Activated CD8-positive, alpha-beta memory T cell treated with anti-CD3 and anti-CD28 coated beads, Interleukin-2, amount 10 ng/mL, durations not matched to agents 7 days and 5 days (primary cell): ENCODE measurements around the gene ARSI. TPM values are rescaled to one million over a fixed set of nuclear protein-coding genes. Genes with fewer than 3 reads are reported as not detected.

Source experiments
- ATAC-seq: fragments of 150-1000 bp; cut with Tn5 transposase; one replicate; pipeline ENCODE4 v1.10.0; 2021; ENCODE audit warnings: moderate library complexity
- CTCF ChIA-PET: fragments of 350-600 bp; sonication (Branson Sonifier 250); formaldehyde crosslinking; loops from one replicate; lab custom pipeline; 2021; ENCODE audit warnings: antibody characterized with exemption; lab: Charles Lee
- DNase-seq: peaks from one replicate; pipeline ENCODE4 v3.0.0-alpha.2; 2020
- H3K27ac Mint-ChIP-seq: one replicate; pipeline ENCODE4 v1.8.0; 2021; ENCODE audit warnings: mild to moderate bottlenecking, mixed read lengths
- H3K27me3 Mint-ChIP-seq: one replicate; pipeline ENCODE4 v1.8.0; 2021; ENCODE audit warnings: mixed read lengths
- H3K36me3 Mint-ChIP-seq: one replicate; pipeline ENCODE4 v1.8.0; 2021; ENCODE audit warnings: mild to moderate bottlenecking, mixed read lengths
- H3K4me1 Mint-ChIP-seq: one replicate; pipeline ENCODE4 v1.8.0; 2021; ENCODE audit warnings: mixed read lengths
- H3K4me3 Mint-ChIP-seq: one replicate; pipeline ENCODE4 v1.8.0; 2021; ENCODE audit warnings: mild to moderate bottlenecking, moderate library complexity, mixed read lengths
- H3K9me3 Mint-ChIP-seq: one replicate; pipeline ENCODE4 v1.8.0; 2022; ENCODE audit warnings: low read depth, mixed read lengths
- total RNA-seq, 2 experiments: library from RNA; stranded (reverse); gene quantifications; one replicate each; pipeline ENCODE4 v1.2.3, GENCODE V29; 2021

ARSI gene
- total RNA-seq, 2 experiments from 2014 or later, result not detected

- H3K9me3 Mint-ChIP-seq, result no peaks in the 10 kb centered on the region
- no peaks in the 10 kb centered on the region for H3K36me3 Mint-ChIP-seq
- ATAC-seq, result no peak
- no peak overlapping the region for H3K4me3 Mint-ChIP-seq
- peaks cover 16% of the 10 kb centered on the region for H3K27me3 Mint-ChIP-seq
- CTCF ChIA-PET, result no interaction called here
- no peak overlapping the region for H3K27ac Mint-ChIP-seq
- no peaks in the 10 kb centered on the region for H3K4me1 Mint-ChIP-seq
- no peak for DNase-seq
These were observed 11.0 kb downstream of the ARSI start for GRCh38 chr5:150291388-150292385.

GRCh38 chr5:150289551-150290390 lies 12.9 kb downstream of the ARSI start, which contains the start of gene CAMK2A:
Gene CAMK2A, minus strand, starts transcription at chr5:150289773. Its CDS starts 148 bp downstream, at chr5:150289625.
- DNase-seq, result no peak
- Mint-ChIP-seq H3K4me3 (no peak within 1 kb of the TSS), H3K36me3 (no peaks in the 10 kb centered on the region), H3K27ac (no peak within 1 kb of the TSS), H3K27me3 (peaks cover 17% of the 10 kb centered on the region), H3K9me3 (no peaks in the 10 kb centered on the region), H3K4me1 (no peaks in the 10 kb centered on the region)
- CTCF ChIA-PET, result interaction anchor here (1.5 kb wide), 1 partner anchor 61 kb away, joined by 3 read pairs; no protein-coding TSS in a partner anchor
- no peak for ATAC-seq

GRCh38 chr5:150288791-150289190 lies 13.9 kb downstream of the ARSI start:
- H3K27me3 Mint-ChIP-seq, result peaks cover 17% of the 10 kb centered on the region
- CTCF ChIA-PET, result no interaction called here

GRCh38 chr5:150288361-150288760 lies 14.3 kb downstream of the ARSI start:
- H3K9me3 Mint-ChIP-seq, result no peaks in the 10 kb centered on the region
- ATAC-seq, result no peak
- no peaks in the 10 kb centered on the region for H3K36me3 Mint-ChIP-seq
- H3K4me3 Mint-ChIP-seq, result no peak overlapping the region
- H3K4me1 Mint-ChIP-seq, result no peaks in the 10 kb centered on the region
- no peak for DNase-seq
- CTCF ChIA-PET, result interaction anchor here (2.0 kb wide), 1 partner anchor 61 kb away, joined by 6 read pairs; no protein-coding TSS in a partner anchor
- peaks cover 19% of the 10 kb centered on the region for H3K27me3 Mint-ChIP-seq
- no peak overlapping the region for H3K27ac Mint-ChIP-seq

More at GRCh38 chr5:150288791-150289190, 13.9 kb downstream of the ARSI start:
- DNase-seq (no peak), ATAC-seq (no peak)
- H3K36me3 Mint-ChIP-seq, result no peaks in the 10 kb centered on the region
- no peak overlapping the region for H3K27ac Mint-ChIP-seq
- H3K4me1 Mint-ChIP-seq, result no peaks in the 10 kb centered on the region
- no peaks in the 10 kb centered on the region for H3K9me3 Mint-ChIP-seq
- H3K4me3 Mint-ChIP-seq, result no peak overlapping the region

- CTCF ChIA-PET, result interaction anchor here (2.0 kb wide), 1 partner anchor 63 kb away, joined by 6 read pairs; no protein-coding TSS in a partner anchor
- Mint-ChIP-seq H3K9me3 (no peaks in the 10 kb centered on the region), H3K27ac (no peak overlapping the region), H3K4me1 (no peaks in the 10 kb centered on the region), H3K27me3 (peaks cover 17% of the 10 kb centered on the region), H3K36me3 (no peaks in the 10 kb centered on the region), H3K4me3 (no peak overlapping the region)
- ATAC-seq (peak; percentile 52), DNase-seq (no peak)
These were observed 15.9 kb downstream of the ARSI start for GRCh38 chr5:150286820-150287219.

GRCh38 chr5:150285114-150285513 lies 17.6 kb downstream of the ARSI start:
- Mint-ChIP-seq H3K9me3 (no peaks in the 10 kb centered on the region), H3K4me1 (no peaks in the 10 kb centered on the region), H3K4me3 (no peak overlapping the region), H3K27me3 (peaks cover 25% of the 10 kb centered on the region), H3K36me3 (no peaks in the 10 kb centered on the region), H3K27ac (no peak overlapping the region)
- CTCF ChIA-PET, result no interaction called here
- ATAC-seq (no peak), DNase-seq (no peak)

- Mint-ChIP-seq H3K36me3 (no peaks in the 10 kb centered on the region), H3K27me3 (peaks cover 24% of the 10 kb centered on the region), H3K27ac (no peak overlapping the region), H3K9me3 (no peaks in the 10 kb centered on the region), H3K4me1 (no peaks in the 10 kb centered on the region), H3K4me3 (no peak overlapping the region)
- ATAC-seq (no peak), DNase-seq (no peak)
- CTCF ChIA-PET, result no interaction called here
These were observed 18.4 kb downstream of the ARSI start for GRCh38 chr5:150284311-150284710.

GRCh38 chr5:150283904-150284303 lies 18.8 kb downstream of the ARSI start:
- CTCF ChIA-PET, result no interaction called here
- H3K27ac Mint-ChIP-seq, result no peak overlapping the region
- H3K36me3 Mint-ChIP-seq, result no peaks in the 10 kb centered on the region
- no peak for DNase-seq
- H3K4me3 Mint-ChIP-seq, result no peak overlapping the region
- H3K9me3 Mint-ChIP-seq, result no peaks in the 10 kb centered on the region
- no peaks in the 10 kb centered on the region for H3K4me1 Mint-ChIP-seq
- ATAC-seq, result no peak
- H3K27me3 Mint-ChIP-seq, result peaks cover 24% of the 10 kb centered on the region

GRCh38 chr5:150281987-150282386 lies 20.7 kb downstream of the ARSI start:
- ATAC-seq (no peak), DNase-seq (no peak)
- H3K27ac Mint-ChIP-seq, result no peak overlapping the region
- no peaks in the 10 kb centered on the region for H3K9me3 Mint-ChIP-seq
- no peaks in the 10 kb centered on the region for H3K36me3 Mint-ChIP-seq
- H3K27me3 Mint-ChIP-seq, result peaks cover 24% of the 10 kb centered on the region
- no peaks in the 10 kb centered on the region for H3K4me1 Mint-ChIP-seq
- CTCF ChIA-PET, result no interaction called here
- no peak overlapping the region for H3K4me3 Mint-ChIP-seq

- Mint-ChIP-seq H3K9me3 (no peaks in the 10 kb centered on the region), H3K27me3 (peaks cover 30% of the 10 kb centered on the region), H3K36me3 (no peaks in the 10 kb centered on the region), H3K4me1 (no peaks in the 10 kb centered on the region), H3K4me3 (no peak overlapping the region), H3K27ac (no peak overlapping the region)
- DNase-seq (no peak), ATAC-seq (no peak)
- CTCF ChIA-PET, result no interaction called here
These were observed 23.2 kb downstream of the ARSI start for GRCh38 chr5:150279330-150280020.

- no peak for DNase-seq
- CTCF ChIA-PET, result no interaction called here
- H3K27me3 Mint-ChIP-seq, result peaks cover 30% of the 10 kb centered on the region
- H3K4me3 Mint-ChIP-seq, result no peak overlapping the region
- ATAC-seq, result no peak
- H3K36me3 Mint-ChIP-seq, result no peaks in the 10 kb centered on the region
- H3K27ac Mint-ChIP-seq, result no peak overlapping the region
- H3K4me1 Mint-ChIP-seq, result no peaks in the 10 kb centered on the region
- H3K9me3 Mint-ChIP-seq, result no peaks in the 10 kb centered on the region
These were observed 23.8 kb downstream of the ARSI start for GRCh38 chr5:150278916-150279315.

GRCh38 chr5:150278046-150278730 lies 24.5 kb downstream of the ARSI start:
- Mint-ChIP-seq H3K27ac (no peak overlapping the region), H3K9me3 (no peaks in the 10 kb centered on the region), H3K36me3 (no peaks in the 10 kb centered on the region), H3K4me3 (no peak overlapping the region), H3K4me1 (no peaks in the 10 kb centered on the region), H3K27me3 (peaks cover 27% of the 10 kb centered on the region)
- DNase-seq, result no peak
- CTCF ChIA-PET, result no interaction called here
- ATAC-seq, result no peak
